GM19193 (cell line): ENCODE measurements around the gene GP1BB.

ENCODE experiments used
- POLR2A ChIP-seq: IDR thresholded peaks from 4 replicates; pipeline ENCODE4 v1.6.1; 2011; ENCODE audit not compliant: insufficient read depth, insufficient read length; ENCODE audit errors: extremely low read depth

Gene GP1BB

DNA sequence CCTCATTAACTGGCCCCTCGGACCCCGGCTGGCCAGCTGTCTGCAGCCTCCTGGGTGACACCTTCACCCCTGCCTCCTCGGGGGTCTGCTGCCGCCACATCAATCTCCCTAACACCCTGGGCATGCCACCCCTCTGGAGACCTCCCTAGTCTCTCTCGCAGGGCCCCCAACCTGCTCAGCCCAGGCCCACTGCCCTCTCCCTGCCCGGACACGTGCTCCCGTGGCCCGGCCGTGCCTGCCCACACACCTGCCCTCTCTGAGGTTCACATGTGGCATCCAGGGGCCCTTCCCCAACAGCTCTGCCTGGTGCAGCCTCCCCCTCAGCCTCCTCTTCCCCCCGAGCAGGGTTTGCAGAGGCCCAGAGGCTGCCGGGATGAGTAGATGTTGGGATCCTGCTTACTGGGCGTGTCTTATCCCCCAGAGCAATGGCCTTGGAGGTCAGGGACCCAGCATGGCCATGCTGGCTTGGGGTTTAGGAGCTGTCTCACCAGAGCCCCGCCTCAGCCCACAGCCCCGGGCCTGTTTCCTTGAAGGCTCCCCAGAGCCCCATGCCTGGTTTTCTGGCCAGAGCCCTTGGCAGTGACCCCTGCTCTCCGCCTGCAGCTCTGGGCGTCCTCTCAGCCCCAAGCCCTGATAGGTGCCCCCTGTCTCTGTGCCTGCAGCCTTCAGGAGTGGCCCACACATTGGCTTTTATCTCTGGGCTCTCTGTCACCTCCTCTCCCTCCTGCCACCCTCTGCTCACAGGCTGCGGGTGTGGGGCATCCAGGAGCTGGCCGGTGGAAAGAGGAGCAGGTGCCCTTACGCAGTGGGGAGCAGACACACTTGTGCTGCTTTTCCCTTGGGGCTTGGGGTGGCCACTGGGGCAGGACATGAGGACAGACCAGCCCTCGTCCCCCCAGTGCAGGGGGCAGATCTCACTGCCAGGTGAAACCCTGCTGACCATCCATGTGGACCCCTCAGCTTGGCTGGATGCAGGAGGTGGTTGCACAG is 34.7 kb upstream of the GP1BB start:
- no peak for TF ChIP-seq POLR2A

DNA sequence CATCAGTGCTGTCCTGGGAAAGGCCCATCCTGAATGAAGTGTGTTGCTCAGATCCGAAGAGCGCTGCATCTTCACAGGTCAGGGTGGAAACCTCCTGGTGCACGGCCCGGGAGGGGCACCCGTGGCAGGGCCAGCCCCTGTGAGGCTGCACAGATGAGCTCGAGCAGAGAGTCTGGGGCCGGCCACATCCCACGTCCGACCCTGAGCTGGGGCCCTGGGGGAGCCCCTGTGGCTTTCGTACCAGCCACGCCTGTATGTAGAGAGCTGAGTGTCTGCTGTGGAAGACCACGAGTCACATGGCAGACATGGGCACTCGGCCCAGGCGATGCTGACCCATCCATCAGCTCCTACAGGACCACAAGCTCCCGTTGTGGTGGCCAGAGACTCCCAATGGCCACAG is 33.9 kb upstream of the GP1BB start:
- TF ChIP-seq POLR2A, result no peak

DNA sequence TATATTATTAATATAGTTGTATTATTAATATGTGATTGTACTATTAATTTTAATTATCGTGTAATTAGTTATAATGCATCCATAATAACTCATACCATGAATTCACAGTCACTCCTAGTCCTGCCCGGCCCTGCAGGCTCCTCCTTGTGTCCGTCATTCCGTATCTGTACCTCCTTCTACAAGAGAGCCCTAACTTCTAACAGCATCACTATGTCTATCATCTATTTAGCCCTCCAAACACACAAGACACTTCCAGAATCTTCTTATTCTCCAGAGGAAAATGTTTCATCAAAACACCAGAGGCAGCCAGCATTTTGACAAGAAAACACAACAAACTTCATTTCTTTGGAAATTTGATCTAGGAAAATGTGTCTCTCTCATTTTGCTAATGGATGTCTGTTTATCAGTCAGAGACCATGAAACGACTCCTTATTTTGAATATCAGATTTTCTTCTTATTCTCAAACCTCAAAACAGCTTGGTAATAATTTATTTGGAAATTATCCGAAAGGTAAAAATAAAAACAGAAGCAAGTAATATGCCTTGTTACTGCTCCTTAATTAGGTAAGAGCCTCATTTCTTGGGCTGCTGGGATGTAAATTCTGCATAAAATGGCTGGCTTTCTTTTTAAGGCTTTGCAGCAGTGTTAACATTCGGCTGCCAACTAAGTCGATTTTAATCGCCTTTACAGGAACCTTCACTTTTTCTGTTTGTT is 32.2 kb upstream of the GP1BB start:
- no peak for TF ChIP-seq POLR2A

DNA sequence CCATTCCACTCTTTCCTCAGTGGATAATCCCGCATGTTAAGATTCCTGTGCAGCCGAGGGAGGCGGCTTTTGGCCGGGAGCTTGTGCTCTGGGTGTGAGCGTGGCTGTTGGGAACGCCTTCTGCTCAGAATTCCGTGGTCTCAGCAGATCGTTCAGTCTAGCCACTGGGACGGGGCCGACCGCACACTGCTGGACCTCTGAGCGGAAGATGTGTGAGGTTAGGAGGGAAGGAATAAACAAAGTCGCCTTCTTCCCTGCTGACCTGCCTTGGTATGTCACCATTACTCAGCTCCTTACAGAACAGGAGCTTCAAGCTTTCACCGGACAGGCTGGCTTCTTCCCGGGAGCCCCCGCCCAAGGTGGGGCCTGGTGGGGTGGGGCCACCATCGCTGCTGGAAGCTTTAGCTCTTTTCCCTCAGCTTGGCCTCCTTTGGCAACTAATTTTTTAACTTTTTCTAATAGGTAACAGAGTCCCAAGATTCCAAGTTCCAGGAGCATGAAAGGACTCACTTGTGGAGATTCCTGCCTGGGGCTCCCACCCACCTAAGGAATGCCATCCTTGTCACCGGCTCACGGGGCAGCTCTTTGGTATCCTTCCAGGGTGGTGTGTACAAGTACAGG is 31.5 kb upstream of the GP1BB start:
- TF ChIP-seq POLR2A, result no peak

DNA sequence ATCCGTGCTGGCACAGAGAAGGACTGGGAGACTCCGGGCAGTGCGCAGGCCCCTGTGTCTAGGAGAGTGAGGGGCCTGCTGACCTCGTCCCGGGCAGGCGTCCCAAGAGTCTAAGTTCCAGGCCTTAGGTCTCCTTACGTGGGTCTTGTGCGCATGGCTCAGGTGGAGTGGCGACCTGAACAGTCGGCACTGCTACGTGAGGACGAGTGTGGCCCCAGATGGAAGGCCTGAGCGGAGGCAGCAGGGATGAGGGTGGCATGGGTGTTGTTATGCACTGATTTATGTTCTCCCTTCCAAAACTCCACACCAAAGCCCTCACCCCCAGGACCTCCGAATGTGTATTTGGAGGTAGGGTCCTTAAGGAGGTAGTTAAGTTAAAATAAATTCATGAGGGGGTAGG is 29.8 kb upstream of the GP1BB start:
- no peak for TF ChIP-seq POLR2A

DNA sequence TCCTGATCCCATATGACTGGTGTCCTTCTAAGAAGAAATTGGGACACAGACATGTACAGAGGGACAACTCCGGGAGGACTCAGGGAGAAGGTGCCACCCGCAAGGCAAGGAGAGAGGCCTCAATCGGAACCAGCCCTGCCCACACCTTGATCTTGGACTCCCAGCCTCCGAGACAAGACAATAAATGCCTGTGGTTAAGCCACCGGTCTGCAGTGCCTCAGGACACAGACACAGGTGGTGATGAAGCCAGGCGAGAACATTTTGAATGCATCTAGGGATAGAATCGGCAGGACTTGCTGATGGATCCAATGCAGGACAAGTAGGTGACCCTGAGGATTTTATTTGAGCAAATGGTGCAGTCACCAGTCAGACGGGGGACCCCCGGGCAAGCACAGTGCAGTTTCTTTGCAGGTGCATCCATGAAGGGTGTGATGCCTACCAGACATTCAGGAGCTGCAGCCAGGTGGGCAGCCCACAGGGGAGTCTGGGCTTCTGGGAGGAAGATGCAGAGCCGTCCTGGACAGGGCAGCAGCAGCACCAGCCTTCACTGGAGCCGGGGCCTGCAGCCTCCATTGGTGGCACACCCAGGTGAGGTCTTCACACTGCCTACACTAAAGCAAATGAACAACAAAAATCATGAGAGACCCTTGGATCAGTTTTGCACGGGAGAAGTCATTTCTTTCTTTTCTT is 29.2 kb upstream of the GP1BB start:
- TF ChIP-seq POLR2A, result no peak

DNA sequence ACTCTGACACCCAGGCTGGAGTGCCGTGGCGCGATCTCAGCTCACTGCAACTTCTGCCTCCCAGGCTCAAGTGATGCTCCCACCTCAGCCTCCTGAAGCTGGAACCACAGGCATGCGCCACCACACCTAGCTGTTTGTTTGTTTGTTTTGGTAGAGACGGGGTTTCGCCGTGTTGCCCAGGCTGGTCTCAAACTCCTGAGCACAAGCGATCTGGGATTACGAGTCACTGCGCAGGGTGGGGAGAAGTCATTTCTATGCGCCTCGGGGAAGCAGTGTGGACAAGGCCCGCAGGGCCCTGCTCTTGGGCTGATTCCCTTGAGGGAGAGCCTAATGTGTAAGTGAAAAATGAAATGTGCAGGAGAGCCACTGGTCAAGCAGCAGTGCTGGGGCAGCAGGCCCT is 28.6 kb upstream of the GP1BB start:
- TF ChIP-seq POLR2A, result no peak

DNA sequence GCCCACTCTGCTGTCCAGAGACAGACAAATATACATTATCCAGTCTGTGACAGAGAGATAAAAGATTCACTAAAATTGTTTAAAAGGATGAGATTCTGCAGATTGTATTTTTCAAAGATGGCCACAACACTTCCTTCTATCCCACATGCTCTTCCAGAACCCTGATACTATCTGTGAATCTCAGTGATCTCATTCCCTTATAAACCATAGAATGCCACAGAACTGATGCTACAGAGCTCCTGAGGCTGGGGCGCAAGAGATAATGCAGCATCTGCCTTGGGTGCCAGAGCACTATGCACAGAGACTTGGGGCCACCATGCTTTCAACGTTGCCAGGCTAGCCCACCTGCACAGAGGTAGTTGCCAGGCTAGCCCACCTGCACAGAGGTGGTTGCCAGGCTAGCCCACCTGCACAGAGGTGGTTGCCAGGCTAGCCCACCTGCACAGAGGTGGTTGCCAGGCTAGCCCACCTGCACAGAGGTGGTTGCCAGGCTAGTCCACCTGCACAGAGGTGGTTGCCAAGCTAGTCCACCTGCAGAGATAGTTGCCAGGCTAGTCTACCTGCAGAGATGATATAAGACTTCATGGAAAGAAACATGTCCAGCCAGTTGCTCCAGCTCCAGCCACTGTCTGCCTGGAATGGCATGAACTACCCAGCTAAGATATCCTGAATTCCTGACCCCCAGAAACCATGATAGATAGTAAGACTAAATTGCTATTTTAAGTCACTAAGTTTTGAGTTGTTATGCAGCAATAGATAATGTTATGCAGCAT is 26.6 kb upstream of the GP1BB start:
- TF ChIP-seq POLR2A, result no peak

DNA sequence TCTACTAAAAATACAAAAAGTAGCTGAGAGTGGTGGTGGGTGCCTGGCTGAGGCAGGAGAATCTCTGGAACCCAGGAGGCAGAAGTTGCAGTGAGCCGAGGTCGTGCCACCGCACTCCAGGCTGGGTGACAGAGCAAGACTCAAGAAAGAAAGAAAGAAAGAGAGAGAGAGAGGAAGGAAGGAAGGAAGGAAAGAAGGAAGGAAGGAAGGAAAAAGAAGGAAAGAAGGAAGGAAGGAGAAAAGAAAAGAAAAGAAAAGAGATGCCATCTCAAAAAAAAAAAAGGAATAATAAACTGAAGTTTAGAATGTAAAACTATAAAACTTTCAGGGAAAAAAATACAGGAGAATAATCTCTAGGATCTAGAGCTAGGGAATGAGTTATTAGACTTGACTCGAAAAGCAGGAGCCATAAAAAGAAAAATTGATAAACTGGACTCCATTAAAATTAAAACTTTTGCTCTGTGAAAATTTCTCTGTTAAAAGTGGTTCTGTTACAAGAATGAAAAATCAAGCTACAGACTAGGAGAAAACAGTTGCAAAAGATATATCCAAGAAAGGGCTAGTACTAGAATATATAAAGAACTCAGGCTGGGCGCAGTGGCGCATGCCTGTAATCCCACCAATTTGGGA is 22.4 kb upstream of the GP1BB start:
- TF ChIP-seq POLR2A, result no peak

DNA sequence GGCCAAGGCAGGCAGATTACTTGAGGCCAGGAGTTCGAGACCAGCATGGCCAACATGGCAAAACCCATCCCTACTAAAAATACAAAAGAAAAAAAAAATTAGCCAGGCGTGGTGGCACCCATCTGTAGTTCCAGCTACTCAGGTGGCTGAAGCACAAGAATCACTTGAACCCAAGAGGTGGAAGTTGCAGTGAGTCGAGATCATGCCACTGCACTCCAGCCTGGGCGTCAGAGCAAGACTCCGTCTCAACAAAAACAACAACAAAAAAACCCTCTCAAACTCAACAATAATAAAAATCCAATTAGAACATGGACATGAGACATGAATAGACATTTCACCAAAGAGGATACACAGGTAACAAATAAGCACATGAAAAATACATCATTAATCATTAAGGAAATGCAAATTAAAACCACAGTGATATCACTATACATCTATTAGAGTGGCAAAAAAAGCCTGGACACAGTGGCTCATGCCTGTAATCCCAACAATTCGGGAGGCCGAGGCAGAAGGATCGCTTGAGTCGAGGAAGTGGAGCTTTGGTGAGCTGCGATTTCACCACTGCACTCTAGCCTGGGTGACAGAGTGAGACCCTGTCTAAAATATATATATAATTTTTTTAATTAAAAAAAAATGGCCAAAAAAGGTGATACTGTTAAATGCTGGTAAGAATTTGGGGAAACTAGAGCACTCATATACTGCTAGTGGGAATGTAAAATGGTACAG is 21.8 kb upstream of the GP1BB start:
- no peak for TF ChIP-seq POLR2A

DNA sequence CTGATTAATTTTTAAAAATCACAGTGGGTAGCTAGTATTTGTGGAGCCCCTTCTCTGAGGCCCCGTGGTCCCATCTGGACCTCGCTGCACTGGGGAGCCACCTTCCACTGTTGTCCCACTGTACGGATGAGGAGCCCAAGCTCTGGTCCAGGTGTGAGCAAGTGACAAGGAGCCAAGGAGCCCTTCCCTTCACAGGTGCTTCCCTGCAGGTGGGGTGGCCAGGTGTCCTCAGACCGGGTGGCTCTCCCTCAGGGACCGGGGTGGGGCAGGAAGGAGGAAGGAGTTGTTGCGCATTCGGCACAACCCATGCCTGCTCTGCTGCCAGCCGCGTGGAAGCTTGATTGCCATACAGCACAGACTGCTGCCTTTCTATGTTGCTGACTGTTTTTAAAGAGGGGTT is 19.5 kb upstream of the GP1BB start:
- no peak for TF ChIP-seq POLR2A

DNA sequence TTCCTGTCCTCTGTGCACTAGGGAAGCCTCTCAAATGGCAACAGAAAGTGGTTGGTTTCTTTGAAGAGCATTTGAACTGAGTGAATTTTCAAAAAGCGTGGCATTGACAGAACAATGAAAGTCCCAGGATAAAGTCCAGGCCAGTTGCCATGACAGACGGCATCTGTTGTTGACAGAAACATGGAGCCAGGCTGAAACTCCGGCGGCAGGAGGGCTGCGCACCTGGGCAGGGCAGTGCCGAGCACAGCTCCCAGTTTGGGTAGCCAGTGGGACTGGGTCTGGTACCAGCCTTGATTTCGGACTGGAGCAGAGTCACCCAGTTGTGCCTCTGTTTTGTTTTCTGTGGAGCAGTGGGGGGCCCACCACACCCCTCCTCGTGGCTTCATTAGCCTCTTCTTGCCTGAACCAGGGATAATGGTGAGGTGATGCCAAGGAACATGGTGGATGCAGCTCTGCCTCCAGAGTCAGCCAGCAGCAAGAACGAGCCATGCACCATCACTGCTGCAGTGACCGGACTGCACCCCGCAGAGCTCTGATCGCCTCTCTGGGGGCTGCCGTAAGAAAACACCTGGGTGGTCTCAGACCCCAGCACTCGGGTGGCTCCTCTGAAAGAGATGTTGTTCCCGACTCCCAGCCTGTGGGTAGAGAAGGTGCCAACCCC is 18.9 kb upstream of the GP1BB start:
- no peak for TF ChIP-seq POLR2A
